GM18873 (cell line): ENCODE data around the gene RIPOR3.

Source experiments
- ATAC-seq: cut with Tn5 transposase; IDR thresholded peaks from one replicate; pipeline ENCODE4 v1.9.1; 2021; ENCODE audit warnings: mild to moderate bottlenecking, moderate library complexity, moderate number of reproducible peaks; ENCODE audit not compliant: unreplicated experiment, low FRiP score

RIPOR3 gene

GRCh38 chr20:50593005-50593335 is 98.4 kb downstream of the RIPOR3 start:
- no peak for ATAC-seq

- no peak for ATAC-seq
Observed at GRCh38 chr20:50592282-50593004, 98.9 kb downstream of the RIPOR3 start.

GRCh38 chr20:50591233-50591852 is 100.0 kb downstream of the RIPOR3 start:
- ATAC-seq = no peak

GRCh38 chr20:50590348-50590664 is 101.0 kb downstream of the RIPOR3 start:
- ATAC-seq = no peak

- no peak for ATAC-seq
Observed at GRCh38 chr20:50589548-50590347, 101.6 kb downstream of the RIPOR3 start.

GRCh38 chr20:50588034-50588736 is 103.2 kb downstream of the RIPOR3 start:
- ATAC-seq = no peak

GRCh38 chr20:50587291-50587961 is 103.9 kb downstream of the RIPOR3 start:
- ATAC-seq = no peak

GRCh38 chr20:50586531-50587232 is 104.7 kb downstream of the RIPOR3 start:
- ATAC-seq = no peak

- ATAC-seq = no peak
Observed at GRCh38 chr20:50585678-50586077, 105.7 kb downstream of the RIPOR3 start.

- no peak for ATAC-seq
Observed at GRCh38 chr20:50585214-50585613, 106.1 kb downstream of the RIPOR3 start.

- ATAC-seq = no peak
Observed at GRCh38 chr20:50584687-50585086, 106.7 kb downstream of the RIPOR3 start.

GRCh38 chr20:50583442-50584150 is 107.7 kb downstream of the RIPOR3 start:
- no peak for ATAC-seq

GRCh38 chr20:50582591-50583234 is 108.6 kb downstream of the RIPOR3 start:
- ATAC-seq = no peak

- ATAC-seq = no peak
Observed at GRCh38 chr20:50582092-50582491, 109.2 kb downstream of the RIPOR3 start.

GRCh38 chr20:50580842-50581544 is 110.3 kb downstream of the RIPOR3 start:
- ATAC-seq = no peak

GRCh38 chr20:50580016-50580747 is 111.2 kb downstream of the RIPOR3 start:
- ATAC-seq = no peak

GRCh38 chr20:50579511-50579910 is 111.8 kb downstream of the RIPOR3 start:
- no peak for ATAC-seq

- ATAC-seq = no peak
Observed at GRCh38 chr20:50578778-50579165, 112.6 kb downstream of the RIPOR3 start.
